ENCODE results near the gene P3R3URF.

Gene P3R3URF

DNA sequence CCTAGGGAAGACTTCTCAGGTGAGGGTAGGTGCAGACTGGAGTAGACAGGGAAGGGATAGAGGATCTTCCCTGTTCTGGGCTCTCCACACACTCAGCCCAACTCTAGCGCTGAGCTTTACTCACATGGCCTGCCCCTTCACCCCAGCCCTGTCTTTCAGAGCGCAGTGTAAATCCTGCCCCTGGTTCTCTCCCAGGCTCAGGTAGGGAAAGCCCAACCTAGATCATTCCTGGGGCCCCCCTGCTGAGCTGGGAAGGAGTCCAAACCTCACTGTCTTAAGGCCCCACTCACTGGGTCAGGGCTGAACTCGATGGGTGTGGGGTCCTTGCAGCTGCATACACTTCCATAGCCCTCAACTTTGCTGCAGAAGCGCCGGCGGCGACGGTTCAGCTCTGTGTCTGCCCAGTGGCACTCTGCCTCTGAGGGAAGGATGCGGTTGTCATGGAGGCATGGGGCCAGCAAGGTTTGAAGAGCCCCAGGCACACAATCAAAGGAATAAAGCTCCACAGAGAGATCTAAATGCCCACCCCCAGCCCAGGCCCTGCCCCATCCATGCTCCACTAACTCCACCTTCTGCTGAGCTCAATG lies 17.8 kb upstream of the P3R3URF start:
- FAIRE-seq, result no peak

DNA sequence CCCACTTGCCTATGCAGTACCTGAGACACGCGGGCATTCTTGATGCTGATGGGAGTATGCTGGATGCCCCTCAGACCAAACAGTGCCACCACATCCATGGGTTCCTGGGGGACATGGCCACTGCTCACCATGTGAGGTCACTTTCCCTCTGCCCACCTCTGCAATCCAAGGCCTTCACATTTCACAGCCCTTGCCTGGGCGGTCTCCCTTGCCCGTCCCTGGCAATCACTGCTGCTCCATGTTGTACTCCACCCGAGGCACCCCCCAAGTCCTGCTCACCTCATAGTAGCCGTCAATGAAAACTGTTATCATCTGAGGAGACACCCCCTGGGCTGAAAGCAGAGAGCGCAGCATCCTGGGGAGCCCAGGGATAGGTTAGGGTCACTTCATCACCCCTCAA lies 17.0 kb upstream of the P3R3URF start:
- FAIRE-seq, result no peak

GRCh38 chr1:46192171-46192570 lies 15.9 kb upstream of the P3R3URF start:
- FAIRE-seq, result no peak

GRCh38 chr1:46191033-46191701 lies 14.9 kb upstream of the P3R3URF start:
- FAIRE-seq, result no peak

DNA sequence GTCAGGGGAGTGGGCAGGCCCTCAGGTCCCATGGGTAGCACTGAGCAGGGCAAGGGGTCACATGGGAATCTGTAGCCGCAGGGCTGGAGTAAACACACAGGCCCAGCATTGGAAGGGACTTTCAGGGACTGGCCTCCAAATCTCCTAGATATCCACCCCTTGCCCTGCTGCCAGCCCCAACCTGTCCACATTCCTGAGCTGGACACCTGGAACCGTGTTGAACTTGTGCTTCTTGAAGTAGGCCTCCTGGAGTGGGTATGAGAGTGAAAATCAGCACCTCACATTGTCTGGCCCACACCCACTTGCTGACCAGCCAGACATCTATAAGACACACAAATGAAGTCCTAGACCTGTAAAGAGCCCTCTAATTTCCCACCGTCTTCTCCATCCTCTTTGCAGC lies 14.3 kb upstream of the P3R3URF start:
- FAIRE-seq, result no peak

GRCh38 chr1:46188295-46189030 lies 12.2 kb upstream of the P3R3URF start:
- FAIRE-seq, result no peak

GRCh38 chr1:46187106-46187869 lies 11.0 kb upstream of the P3R3URF start:
- no peak for FAIRE-seq

- FAIRE-seq, result no peak
These were observed 9.8 kb upstream of the P3R3URF start for GRCh38 chr1:46186076-46186475.

DNA sequence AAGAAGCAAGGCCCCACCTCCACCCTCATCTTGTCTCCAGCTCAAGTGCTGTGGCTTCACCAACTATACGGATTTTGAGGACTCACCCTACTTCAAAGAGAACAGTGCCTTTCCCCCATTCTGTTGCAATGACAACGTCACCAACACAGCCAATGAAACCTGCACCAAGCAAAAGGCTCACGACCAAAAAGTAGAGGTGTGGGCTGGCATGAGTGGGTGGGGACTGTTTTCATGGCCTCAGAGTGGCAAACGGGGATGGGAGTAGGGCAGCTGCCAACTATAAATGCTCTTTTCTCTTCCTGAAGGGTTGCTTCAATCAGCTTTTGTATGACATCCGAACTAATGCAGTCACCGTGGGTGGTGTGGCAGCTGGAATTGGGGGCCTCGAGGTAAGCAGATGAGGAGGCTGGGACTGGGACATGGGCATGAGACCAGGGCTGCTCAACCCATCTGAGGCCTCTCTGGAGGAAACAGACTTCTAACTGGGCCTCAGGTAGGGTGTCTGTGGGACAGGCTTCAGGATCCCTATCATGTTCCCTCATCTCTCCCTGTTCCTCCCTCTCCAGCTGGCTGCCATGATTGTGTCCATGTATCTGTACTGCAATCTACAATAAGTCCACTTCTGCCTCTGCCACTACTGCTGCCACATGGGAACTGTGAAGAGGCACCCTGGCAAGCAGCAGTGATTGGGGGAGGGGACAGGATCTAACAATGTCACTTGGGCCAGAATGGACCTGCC lies 8.8 kb upstream of the P3R3URF start:
- no peak for FAIRE-seq

DNA sequence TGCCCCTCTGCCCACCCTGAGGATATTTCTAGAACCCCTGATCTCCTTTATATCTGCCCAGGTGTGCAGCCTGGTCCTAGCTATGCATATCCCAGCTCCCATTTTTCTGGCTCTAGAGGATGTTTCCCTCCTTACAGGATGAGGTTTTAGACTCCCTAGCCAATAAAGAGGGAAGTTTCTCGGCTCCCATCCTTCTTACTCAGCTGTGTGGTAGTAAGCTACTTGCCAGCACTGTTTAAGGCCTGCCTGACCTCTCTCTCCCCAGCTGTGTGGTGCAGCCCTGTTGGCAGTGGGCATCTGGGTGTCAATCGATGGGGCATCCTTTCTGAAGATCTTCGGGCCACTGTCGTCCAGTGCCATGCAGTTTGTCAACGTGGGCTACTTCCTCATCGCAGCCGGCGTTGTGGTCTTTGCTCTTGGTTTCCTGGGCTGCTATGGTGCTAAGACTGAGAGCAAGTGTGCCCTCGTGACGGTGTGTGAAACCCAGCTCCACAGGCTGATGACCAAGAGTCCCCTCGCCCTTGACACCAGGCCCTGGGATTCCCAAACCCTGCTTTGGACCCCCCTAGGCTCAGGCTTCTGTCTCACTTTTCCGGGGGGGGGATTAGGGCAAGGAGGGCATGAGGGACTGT lies 7.8 kb upstream of the P3R3URF start:
- FAIRE-seq, result no peak

DNA sequence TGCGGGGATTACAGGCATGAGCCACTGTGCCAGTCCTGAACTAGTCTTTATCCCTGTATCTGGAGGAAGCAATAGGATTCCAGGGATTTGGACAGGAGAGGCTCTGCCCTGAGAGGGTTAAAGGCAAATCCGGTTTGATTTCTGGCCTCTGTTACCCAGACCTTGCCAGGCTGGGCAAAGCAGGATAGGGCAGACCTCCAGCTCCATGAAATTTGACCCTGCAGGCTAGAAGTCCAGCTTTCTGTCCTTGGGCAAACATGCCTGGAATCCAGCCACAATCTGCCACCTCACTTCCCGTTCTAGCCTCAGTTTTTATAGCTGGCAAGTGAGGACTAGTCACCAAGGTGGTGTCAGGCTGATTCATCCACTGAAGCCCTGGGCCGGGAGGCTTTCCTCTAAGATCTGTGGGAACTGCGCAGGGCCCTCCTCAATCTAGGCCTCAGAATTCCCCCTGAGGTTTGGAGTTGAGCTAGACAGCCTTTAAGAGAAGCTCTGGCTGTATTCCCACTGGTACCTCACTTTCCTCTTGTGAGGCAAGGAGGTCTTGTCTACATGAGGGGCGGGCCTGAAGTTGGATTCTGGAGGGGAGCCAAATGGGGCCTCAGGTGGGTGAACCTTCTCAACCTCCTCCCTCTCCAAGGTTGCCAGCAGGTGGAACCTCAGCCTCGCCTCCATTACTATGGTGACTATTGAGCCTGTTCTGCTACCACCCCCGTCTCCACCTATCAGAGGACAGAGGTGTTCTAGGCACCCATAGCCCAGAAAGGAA lies 7.0 kb upstream of the P3R3URF start:
- FAIRE-seq, result no peak

DNA sequence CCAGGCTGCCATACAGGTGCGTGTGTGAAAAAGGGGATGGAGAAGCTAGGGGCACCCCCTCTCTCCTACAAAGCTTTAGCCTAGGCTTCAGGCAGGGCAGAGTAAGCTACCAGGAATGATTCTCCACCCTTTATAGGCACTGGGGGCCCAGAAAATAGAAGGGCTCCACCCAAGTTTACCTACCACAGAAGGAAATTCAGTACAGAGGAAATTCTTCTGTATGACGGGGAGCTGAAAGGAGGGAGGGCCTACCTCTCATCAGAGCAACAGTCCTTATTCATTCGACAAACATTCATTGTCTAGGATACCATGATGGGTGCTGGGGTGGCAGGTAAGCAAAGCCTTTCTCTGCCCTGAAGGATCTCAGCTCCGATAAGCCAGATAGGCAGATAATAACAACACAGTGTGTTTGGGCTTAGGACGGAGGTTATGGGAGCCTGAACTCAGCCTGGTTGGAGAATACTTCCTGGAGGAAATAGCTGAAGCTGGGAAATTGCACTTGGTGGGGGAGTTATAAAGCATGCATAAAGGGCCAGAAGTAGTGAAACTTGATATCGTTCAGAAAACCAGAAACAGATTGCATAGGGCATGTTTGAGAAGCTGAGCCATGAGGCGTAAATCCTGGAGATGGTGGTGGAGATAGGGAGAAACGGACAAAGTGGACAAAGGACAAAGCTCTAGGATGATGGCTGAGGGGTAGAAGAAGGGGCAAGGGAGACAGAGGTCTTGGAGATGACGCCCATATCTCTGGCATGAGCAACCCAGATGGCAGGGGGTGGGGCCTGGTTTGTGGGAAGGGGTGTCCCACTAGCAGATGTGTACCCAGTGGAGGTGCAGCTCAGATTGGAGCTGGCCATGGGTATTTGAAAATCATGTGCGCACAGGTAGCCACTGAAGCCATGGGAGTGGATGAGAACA lies 5.3 kb upstream of the P3R3URF start:
- FAIRE-seq, result no peak

- no peak for FAIRE-seq
These were observed 3.9 kb upstream of the P3R3URF start for GRCh38 chr1:46180082-46180616.

DNA sequence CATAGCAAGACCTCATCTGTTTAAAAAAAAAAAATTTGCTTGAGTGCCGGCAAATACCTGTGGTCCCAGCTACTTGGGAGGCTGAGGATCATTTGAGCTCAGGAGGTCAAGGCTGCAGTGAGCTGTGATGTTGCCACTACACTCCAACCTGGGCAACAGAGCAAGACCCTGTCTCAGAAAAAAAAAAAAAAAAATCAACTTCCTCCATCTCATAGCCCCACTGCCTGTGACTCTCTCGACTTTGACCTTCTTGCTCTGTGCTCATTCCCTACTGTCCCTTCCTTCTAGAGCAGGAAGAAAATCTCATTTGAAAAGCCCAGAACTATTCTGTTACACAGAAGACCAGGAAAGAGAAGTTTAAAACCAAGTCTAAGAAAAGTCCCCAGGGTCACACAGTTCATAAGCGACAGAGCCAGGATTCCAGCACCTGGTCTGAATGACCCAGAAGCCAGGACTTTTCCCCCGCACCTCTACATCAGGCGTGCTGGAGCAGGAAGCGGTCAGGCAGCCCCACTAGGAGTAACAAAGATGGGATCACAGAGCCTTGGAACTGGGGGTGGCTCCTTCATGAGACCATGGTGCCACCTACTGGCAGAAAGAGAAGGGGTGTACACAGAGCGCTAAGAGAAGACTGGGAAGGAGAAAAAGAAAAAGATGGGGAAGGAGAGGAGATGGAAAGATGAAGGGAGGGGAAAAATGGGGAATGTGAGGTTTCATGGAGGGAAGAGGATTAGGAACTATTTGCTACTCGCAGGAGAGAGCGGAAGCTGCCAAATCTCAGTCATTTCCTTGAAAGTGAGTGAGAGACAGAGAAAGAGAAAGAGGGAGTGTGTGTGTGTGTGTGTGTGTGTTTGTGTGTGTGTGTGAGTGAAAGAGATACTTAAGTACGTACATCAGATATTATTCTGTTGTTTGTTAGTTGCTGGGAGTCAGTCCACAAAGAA lies 3.1 kb upstream of the P3R3URF start:
- peak; percentile 69 for FAIRE-seq

DNA sequence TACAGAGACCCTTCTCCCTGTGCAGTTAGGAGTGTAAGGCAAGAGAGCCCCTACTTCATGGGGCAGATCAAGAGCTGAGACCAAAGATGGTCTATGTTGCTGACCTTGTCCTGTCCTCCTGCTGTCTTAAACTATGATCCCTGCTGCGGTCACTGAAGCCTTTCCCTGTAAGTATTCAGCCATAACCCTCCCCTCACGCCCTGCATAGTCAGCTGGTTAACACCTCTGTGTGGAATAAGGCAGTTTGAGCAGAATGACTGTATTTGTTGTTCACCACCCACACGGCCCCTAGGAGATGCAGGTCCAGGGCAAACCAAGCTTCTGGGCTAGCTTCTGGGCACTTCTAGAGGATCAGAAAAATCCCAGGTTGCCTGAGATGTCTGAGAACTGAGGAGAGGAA lies 1.0 kb downstream of the P3R3URF start:
- no peak for FAIRE-seq

GRCh38 chr1:46174448-46175231 lies 1.6 kb downstream of the P3R3URF start, which contains the start of gene TSPAN1:
TSPAN1 (plus strand) TSS chr1:46175087; CDS start chr1:46181108, 6,021 bp downstream.
- FAIRE-seq, result no peak

GRCh38 chr1:46173361-46173856 lies 2.9 kb downstream of the P3R3URF start:
- no peak for FAIRE-seq

- FAIRE-seq, result no peak
These were observed 4.0 kb downstream of the P3R3URF start for GRCh38 chr1:46172321-46172720.
